C4-2B (cell line): ENCODE results near the gene FOS.

ENCODE experiments used
- CTCF ChIP-seq: fragments of 450-650 bp; conservative IDR thresholded peaks from 2 replicates; pipeline ENCODE4 v1.5.1; 2017; ENCODE audit warnings: mild to moderate bottlenecking
- ZFX ChIP-seq: fragments of 450-650 bp; IDR thresholded peaks from 2 replicates; pipeline ENCODE4 v1.6.1; 2017

GRCh38 chr14:75312341-75312740 lies 33.7 kb downstream of the FOS start:
- no peak for TF ChIP-seq CTCF
- TF ChIP-seq ZFX = no peak
